Kidney epithelial cell (primary cell): Measurements from ENCODE around the gene GASK1A. TPM values are rescaled to one million over a fixed set of nuclear protein-coding genes. Genes with fewer than 3 reads are reported as not detected.

Source experiments
- DNase-seq: peaks from one replicate; pipeline ENCODE4 v3.0.0-alpha.2; 2010; ENCODE audit warnings: low read depth
- H3K27me3 ChIP-seq: 2 replicates; pipeline ENCODE4 v1.6.0; 2011; ENCODE audit warnings: low read length; ENCODE audit not compliant: control insufficient read depth, insufficient read depth
- H3K36me3 ChIP-seq: 2 replicates; pipeline ENCODE4 v1.5.1; 2011; ENCODE audit warnings: low read length; ENCODE audit not compliant: control insufficient read depth, insufficient read depth
- H3K4me3 ChIP-seq: 2 replicates; pipeline ENCODE4 v1.5.1; 2011; ENCODE audit warnings: low read depth, mild to moderate bottlenecking, control low read depth, low read length
- total RNA-seq: library from RNA; depleted of rRNA; stranded (reverse); fragments of >200 nt; gene quantifications from 2 replicates; pipeline ENCODE4 v1.2.3, GENCODE V29; 2015
- TF ChIP-seq, protein P1 (sequence below): IDR thresholded peaks from 2 replicates; pipeline ENCODE4 v1.5.1; 2011; ENCODE audit warnings: mild to moderate bottlenecking, moderate library complexity, low read length, control low read depth, inconsistent platforms; ENCODE audit not compliant: insufficient read depth, poor library complexity, severe bottlenecking

The GASK1A gene
- total RNA-seq, 1 donor from 2014 or later: 1.0 TPM

DNA sequence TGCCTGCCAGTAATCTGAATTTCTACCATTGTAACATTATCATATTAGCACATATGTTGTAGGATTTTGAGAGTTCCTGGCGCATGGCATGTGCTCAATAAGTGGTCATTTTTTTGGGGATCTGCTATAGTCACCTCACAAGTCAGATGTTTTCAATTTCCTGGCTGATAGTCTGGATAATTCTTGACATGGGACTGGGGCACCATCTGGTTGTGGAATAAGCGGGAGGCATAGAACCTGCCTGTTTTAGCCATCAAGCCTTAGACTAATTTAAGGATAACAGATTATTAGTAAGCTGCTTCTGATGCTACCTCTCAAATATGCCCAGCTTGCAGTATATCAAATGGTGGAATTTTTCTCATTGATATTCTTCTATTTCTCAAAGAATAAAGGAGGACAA, 39.1 kb downstream of the GASK1A start:
- TF ChIP-seq, protein P1, sequence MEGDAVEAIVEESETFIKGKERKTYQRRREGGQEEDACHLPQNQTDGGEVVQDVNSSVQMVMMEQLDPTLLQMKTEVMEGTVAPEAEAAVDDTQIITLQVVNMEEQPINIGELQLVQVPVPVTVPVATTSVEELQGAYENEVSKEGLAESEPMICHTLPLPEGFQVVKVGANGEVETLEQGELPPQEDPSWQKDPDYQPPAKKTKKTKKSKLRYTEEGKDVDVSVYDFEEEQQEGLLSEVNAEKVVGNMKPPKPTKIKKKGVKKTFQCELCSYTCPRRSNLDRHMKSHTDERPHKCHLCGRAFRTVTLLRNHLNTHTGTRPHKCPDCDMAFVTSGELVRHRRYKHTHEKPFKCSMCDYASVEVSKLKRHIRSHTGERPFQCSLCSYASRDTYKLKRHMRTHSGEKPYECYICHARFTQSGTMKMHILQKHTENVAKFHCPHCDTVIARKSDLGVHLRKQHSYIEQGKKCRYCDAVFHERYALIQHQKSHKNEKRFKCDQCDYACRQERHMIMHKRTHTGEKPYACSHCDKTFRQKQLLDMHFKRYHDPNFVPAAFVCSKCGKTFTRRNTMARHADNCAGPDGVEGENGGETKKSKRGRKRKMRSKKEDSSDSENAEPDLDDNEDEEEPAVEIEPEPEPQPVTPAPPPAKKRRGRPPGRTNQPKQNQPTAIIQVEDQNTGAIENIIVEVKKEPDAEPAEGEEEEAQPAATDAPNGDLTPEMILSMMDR: no peak
- Histone ChIP-seq H3K36me3 (no peaks in the 10 kb centered on the region), H3K4me3 (no peak overlapping the region), H3K27me3 (no peaks in the 10 kb centered on the region)
- no peak for DNase-seq

GRCh38 chr3:43019006-43019809, 40.1 kb downstream of the GASK1A start:
- no peak overlapping the region for H3K4me3 ChIP-seq
- TF ChIP-seq, protein P1: no peak
- no peak for DNase-seq
- H3K27me3 ChIP-seq: no peaks in the 10 kb centered on the region
- no peaks in the 10 kb centered on the region for H3K36me3 ChIP-seq

DNA sequence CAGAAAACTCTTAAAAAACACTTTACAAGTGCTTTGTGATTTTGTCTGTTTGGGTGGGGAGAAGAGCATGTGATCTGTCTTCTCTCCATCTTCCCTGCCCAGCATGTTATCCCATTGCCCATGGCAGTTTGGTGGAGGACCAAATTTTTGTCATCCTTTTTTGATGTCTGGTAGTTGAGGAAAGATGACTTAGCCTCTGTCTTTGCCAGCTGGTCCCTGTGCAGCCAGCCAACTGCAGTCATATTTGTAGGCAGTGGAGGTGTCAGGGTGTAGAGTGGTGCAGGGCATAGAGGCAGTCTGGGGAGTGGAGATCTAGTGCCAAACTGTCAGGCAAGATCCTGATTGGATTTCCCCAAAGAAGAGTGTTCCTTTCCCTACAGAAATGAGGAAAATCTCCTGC, 40.7 kb downstream of the GASK1A start:
- H3K36me3 ChIP-seq: no peaks in the 10 kb centered on the region
- H3K4me3 ChIP-seq: no peak overlapping the region
- no peaks in the 10 kb centered on the region for H3K27me3 ChIP-seq
- TF ChIP-seq, protein P1: no peak
- no peak for DNase-seq

GRCh38 chr3:43021186-43021585, 42.1 kb downstream of the GASK1A start:
- TF ChIP-seq, protein P1: no peak
- DNase-seq: no peak
- Histone ChIP-seq H3K27me3 (no peaks in the 10 kb centered on the region), H3K4me3 (no peak overlapping the region), H3K36me3 (no peaks in the 10 kb centered on the region)

GRCh38 chr3:43022121-43022520, 43.0 kb downstream of the GASK1A start:
- no peaks in the 10 kb centered on the region for H3K27me3 ChIP-seq
- H3K4me3 ChIP-seq: no peak overlapping the region
- no peaks in the 10 kb centered on the region for H3K36me3 ChIP-seq
- TF ChIP-seq, protein P1: no peak
- DNase-seq: no peak

DNA sequence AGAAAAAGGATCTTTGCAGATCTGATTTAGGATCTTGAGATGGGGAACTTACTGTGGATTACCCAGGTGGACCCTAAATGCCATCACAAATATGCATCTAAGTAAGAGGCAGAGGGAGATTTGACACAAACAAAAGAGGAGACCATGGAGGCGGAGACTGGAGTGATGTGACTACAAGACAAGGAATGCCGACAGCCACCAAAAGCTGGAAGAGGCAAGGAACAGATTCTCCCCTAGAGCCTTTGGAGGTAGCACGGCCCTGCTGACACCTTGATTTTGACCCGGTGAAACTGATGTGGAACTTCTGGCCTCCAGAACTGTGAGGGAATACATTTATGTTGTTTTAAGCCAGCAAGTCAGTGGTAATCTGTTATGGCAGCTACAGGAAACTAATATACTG, 44.0 kb downstream of the GASK1A start:
- no peak for DNase-seq
- Histone ChIP-seq H3K4me3 (no peak overlapping the region), H3K27me3 (no peaks in the 10 kb centered on the region), H3K36me3 (no peaks in the 10 kb centered on the region)
- TF ChIP-seq, protein P1: no peak
